T-helper 22 cell (primary cell): ENCODE results near the gene MSTN.
"Not testable (repeated sequence)": the region's sequence is repeated elsewhere in the genome, so short reads cannot be mapped to it uniquely, and the experiment has no call there.

Source experiments
- DNase-seq: peaks from one replicate; pipeline ENCODE4 v3.0.0-alpha.2; 2020; ENCODE audit warnings: low read depth

MSTN gene

DNA sequence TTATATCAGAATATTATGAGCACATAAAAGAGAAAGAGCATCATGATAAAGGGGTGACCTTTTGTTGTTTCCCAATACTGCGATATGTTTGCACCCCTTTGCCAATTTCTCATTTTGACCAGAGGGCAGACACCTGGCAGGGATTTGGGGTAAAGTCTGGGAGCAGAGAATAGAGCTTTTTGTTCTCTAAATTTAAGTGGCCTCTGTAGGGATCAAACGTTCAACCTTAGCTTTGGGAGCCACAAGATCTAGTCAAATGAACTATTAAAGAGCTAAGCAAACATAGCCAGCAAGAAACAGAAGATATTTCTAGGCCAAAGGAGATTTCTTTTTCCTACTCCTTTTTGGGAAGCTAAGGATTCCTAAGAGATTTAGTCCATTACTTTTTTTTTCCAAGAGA, 1.1 kb upstream of the MSTN start:
- no peak for DNase-seq

DNA sequence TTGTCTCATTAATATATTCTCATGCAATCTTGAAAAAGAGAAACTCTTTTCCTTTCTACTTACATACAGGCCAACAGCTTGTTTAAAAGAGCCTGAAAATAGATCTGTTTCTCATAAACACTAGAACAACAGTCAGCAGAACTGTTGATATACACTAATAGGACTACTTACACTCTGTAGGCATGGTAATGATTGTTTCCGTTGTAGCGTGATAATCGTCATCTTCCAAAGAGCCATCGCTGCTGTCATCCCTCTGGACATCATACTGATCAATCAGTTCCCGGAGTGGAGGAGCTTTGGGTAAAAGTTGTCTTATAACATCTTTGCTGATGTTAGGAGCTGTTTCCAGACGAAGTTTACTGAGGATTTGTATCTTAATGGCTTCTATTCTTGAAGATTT, 476 bp downstream of the MSTN start:
- DNase-seq, result no peak

DNA sequence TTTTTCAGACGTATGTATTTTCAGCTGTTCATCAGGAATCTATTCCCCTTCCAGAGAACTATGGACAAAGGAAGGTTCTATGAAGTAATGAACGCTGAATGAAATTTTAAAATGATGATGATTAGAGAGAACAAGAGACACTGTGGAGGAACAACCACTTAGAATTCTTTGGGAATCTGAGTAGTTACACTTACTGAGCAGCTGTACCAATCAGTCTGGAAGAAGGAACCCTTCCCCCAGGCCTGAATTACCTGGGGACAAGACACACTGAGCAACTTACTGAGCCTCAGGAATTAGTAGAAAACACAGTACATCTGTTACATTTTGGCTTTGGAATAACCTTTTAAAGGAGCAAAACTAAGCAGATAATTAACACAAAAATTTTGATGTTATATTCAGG, 1.9 kb downstream of the MSTN start:
- DNase-seq, result no peak

DNA sequence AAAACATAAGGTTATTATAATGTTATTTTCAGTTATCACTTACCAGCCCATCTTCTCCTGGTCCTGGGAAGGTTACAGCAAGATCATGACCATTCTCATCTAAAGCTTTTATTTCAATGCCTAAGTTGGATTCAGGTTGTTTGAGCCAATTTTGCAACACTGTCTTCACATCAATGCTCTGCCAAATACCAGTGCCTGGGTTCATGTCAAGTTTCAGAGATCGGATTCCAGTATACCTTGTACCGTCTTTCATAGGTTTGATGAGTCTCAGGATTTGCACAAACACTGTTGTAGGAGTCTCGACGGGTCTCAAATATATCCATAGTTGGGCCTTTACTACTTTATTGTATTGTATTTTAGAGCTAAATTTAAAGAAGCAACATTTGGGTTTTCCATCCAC, 2.5 kb downstream of the MSTN start:
- no peak for DNase-seq

DNA sequence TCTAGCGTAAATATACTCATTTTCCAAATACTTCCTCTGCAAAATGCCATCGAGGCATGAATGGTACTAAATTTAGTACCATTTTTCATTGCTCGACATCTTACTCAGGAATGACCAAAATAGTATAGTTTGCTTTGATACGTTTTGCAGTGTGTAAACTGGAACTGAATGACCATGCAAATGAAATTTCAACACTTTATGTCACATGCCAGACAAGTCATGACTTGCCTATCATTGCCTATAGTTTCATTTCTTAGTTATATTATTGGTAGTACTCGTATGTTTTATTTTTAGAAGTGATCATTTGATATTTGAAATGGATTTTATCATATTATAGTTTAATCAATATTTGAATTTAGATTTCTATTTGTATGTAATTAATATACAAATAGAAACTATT, 9.1 kb downstream of the MSTN start:
- DNase-seq, result no peak

DNA sequence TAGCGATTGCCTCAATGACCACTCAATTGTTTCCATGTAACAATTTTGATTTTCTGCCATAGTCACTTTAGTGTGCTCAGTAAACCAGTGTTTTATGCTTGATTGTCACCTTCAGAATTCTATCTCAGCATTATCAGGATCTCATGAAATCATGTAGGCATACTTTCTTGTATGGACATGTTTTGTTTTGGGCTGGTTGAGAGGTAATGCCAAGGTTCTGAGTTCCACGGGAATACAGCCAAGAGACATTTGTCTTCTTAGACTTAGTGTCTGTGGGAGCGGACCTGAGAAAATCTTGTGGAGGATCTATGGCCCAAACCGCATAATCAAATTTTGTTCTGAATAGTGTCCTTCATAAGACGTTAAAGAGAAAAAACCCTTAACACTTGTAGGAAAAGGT, 10.2 kb downstream of the MSTN start:
- DNase-seq, result no peak

DNA sequence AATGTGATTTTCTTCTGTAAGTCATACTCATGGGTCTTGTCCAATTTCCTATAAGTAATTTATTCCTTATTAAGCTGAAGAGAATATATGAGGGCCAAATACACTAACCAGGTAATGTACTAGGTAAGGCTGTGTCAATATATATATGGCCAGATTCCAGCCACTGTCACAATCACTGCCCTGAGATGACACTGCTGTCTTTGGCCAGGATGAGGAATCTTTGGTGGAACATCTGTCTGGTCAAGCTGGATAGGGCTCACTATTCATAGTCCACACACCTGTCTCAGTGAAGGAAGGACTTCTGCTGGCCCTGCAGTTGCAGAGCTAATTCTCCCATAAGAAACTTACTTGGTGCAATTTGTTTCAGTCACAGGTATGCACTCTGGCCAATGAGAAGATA, 11.3 kb downstream of the MSTN start:
- no peak for DNase-seq

DNA sequence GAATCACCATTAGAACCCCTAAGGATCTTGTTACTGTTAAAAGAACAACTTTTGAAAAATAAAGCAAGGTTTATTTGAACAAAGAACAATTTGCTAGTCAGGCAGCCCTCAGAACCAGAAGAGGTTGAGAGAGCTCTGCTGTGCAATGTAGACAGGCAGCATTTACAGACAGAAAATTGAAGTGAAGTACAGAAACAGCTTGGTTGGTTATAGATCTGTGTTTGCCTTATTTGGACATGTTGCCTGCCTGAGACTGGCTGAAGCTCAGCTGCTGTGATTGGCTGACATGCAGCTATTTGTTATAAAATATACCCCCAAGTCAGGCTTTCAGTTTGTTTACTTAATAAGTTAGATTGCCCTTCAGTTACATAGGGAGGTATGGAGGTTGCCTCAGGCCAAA, 12.5 kb downstream of the MSTN start:
- no peak for DNase-seq

DNA sequence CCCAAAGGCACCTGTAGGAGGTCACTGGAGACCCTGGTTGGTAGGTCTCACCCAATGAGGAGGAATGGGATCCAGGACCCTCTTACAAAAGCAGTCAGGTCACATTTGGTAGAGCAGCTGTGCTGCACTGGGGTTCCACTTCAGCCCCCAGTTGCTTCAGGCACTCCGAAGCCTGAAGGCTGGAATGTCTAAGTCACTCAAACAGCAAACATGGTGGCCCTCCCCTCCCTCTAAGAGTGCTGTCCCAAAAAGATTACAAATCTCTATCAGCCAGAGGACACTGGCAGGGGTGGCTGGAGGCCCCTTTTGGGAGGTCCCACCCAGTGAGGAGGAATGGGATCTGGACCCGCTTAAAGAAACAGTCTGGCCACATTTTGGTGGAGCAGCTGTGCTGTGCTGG, 17.7 kb downstream of the MSTN start:
- DNase-seq, result no peak

DNA sequence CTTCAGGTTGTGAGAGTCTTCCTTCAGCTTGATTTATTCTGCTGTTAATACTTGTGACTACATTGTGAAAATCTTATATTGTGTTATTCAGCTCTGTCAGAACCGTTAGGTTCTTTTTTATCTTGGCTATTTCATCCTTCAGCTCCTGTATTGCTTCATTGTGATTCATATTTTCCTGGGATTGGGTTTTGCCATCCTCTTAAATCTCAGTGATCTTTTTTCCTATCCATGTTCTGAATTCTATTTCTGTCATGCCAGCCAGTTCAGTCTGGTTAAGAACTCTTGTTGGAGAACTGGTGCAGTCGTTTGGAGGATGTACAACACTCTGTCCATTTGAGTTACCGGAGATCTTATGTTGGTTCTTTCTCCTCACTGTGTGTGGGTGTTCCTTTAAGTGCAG, 19.1 kb downstream of the MSTN start:
- no peak for DNase-seq

DNA sequence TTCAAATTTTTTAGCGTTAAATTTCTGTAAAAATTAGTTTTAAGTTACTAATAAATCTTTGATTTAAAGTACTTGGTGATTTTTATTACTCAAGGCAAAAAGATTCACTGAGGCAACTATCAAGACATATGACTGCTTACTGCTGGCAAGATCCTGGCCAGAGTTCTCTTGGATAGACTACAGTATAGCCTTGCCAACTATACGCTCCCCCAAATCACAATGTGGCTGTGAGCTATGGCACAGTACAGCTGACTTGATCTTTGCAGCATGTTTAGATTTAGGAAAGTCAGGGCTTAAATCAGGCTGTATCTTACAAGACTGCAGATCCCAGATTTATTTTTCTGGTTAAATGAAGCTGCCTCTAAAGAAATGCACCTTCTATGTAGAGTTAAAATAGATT, 26.5 kb downstream of the MSTN start:
- no peak for DNase-seq

DNA sequence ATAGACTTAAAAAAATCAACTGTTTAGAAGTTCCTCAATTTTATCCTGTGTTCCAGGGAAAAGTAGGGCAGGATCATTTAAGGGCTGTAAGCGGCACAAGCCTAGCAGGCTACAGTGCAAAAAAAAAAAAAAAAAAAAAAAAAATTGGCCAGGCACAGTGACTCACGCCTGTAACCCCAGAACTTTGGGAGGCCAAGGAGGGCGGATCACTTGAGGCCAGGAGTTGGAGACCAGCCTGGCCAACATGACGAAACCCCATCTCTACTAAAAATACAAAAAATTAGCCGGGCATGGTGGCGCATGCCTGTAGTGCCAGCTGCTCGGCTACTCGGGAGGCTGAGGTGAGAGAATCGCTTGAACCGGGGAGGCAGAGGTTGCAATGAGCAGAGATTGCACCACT, 28.1 kb downstream of the MSTN start:
- DNase-seq, result not testable (repeated sequence)

DNA sequence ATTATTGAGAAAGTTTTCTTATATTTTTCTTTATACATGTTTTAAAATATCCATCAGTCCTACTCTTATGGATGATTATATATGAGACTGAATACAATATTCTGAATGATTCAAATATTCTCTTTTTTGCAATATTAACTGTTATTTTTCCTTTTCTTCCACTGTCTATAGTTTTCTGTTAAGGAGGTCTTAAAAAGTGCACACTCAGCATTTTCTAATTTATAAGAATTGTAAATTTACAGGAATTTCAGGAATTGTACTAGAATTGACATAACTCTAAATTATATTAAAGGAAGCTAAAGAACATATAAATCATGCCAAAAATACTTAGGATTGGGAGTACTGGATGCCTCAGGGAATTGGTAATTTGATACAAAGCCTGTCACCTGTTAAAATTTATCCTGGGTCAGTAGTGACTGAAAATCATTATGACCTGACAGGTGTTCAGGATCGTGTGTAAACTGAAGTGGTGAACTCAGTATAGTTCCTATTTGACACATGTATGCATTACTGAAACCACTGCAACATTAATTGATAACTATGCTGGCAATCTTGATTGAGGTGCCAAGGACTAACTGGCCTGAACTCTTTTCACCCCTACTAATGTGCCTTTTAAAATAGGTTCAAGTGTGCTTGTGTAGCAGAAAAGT, 30.4 kb downstream of the MSTN start:
- DNase-seq, result no peak

DNA sequence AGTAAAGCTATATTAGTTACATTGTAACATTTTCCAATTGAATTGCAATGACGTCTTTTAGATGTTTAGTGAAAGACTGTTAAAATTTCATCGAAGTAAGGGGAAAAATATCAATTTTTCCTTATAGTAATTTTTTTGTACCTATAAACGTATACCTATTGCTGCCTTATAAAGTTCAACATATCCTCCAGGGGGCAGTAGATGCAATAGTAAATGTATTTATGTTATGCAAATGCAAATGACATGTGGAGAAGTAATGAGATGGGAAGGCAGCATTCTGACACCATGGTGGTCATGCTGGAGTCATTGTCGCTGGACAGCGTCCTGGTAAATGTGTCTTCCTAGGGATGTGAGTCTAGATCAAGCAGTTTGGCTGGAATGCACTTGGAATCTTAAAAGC, 38.7 kb downstream of the MSTN start:
- DNase-seq, result no peak

DNA sequence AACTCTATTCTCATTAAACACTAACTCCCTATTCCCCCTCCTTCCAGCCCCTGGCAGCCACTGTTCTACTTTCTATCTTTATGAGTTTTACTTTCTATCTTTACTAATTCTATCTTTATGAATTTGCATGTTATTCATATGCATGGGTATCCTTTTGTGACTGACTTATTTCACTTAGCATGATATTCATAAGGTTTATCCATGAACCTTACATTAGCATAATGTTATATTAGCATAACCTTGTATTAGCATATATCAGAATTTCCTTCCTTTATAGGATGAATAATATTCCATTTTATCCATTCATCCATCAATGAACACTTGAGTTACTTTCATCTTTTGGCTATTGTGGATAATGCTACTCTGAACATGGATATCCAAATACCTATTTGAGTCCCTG, 41.8 kb downstream of the MSTN start:
- DNase-seq, result no peak

DNA sequence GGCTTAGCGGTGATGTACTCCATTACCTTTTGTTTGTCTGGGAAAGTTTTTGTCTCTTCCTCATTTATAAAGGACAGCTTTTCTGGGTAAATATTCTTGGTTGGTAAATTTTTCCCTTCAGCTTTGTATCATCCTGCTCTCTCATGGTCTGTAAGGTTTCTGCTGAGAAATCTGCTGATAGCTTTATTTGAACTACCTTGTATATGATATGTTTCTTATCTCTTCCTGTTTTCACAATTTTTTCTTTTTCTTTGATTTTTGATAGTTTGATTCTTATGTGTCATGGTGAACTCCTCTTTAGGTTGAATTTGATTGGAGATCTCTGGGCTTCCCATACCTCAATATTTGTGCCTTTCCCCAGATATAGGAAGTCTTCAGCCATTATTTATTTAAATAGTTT, 44.7 kb downstream of the MSTN start:
- no peak for DNase-seq

DNA sequence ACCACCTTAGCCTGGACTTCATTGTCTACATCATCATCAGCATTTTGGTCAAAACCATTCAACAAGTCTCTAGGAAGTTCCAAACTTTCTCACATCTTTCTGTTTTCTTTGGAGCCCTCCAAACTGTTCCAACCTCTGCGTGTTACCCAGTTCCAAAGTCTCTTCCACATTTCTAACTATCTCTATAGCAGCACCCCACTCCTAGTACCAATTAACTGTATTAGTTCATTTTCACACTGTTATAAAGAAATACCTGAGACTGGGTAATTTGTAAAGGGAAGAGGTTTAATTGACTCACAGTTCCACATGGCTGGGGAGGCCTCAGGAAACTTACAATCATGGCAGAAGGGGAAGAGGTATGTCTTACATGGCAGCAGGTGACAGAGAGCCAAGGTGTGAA, 46.6 kb downstream of the MSTN start:
- not testable (repeated sequence) for DNase-seq
